HEK293 (cell line): ENCODE data around the gene SPRR2D.
A peak's percentile ranks its signal among the peaks of the same experiment; 100 is the strongest.

Experiments used
- CTCF ChIA-PET: fragments of 350-600 bp; formaldehyde crosslinking; extraction: SDS; loops from one replicate; lab custom pipeline; 2021; ENCODE audit warnings: antibody characterized with exemption; lab: Yijun Ruan, JAX
- POLR2A ChIA-PET: fragments of 300-600 bp; formaldehyde crosslinking; extraction: SDS; loops from one replicate; lab custom pipeline; 2020; ENCODE audit warnings: antibody characterized with exemption, inconsistent platforms; lab: Yijun Ruan, JAX
- H3K27ac ChIP-seq: fragments of 200-500 bp; sonication (Bioruptor generic); 2 replicates; pipeline ENCODE4 v1.5.1; 2014; ENCODE audit warnings: low read depth, low read length, control low read depth, inconsistent platforms; ENCODE audit errors: extremely low read depth
- H3K36me3 ChIP-seq, 2 experiments: fragments of 200-500 bp in 1 of 2; sonication (Bioruptor generic) in 1 of 2; 1 replicate in 1 of 2; 2 replicates in 1 of 2; pipeline ENCODE4 v1.5.1; 2014 to 2017; ENCODE audit warnings: inconsistent platforms in 2 of 2, low read length in 2 of 2; ENCODE audit not compliant: control insufficient read depth in 2 of 2, insufficient read depth in 1 of 2
- H3K4me1 ChIP-seq: fragments of 200-500 bp; sonication (Bioruptor generic); 2 replicates; pipeline ENCODE4 v1.5.1; 2014; ENCODE audit warnings: mild to moderate bottlenecking, low read length, inconsistent platforms; ENCODE audit not compliant: control insufficient read depth, insufficient read depth
- H3K4me3 ChIP-seq: 2 replicates; pipeline ENCODE4 v1.5.1; 2011; ENCODE audit warnings: low read depth, mild to moderate bottlenecking, control low read depth, low read length, moderate library complexity
- H3K9me3 ChIP-seq: fragments of 200-500 bp; sonication (Bioruptor generic); 2 replicates; pipeline ENCODE4 v1.5.1; 2014; ENCODE audit warnings: low read depth, low read length, inconsistent platforms; ENCODE audit not compliant: control insufficient read depth, insufficient read depth
- GLI2 ChIP-seq: fragments of 450-650 bp; formaldehyde crosslinking; IDR thresholded peaks from 2 replicates; pipeline ENCODE4; 2017; ENCODE audit warnings: missing biosample characterization, missing genetic modification characterization, low read depth, borderline replicate concordance
- KLF9 ChIP-seq: fragments of 450-650 bp; formaldehyde crosslinking; IDR thresholded peaks from 2 replicates; pipeline ENCODE4 v1.5.1; 2016; ENCODE audit warnings: missing biosample characterization, missing genetic modification characterization, low read depth
- REPIN1 ChIP-seq: fragments of 450-650 bp; formaldehyde crosslinking; IDR thresholded peaks from 2 replicates; pipeline ENCODE4 v1.5.1; 2017; ENCODE audit warnings: missing biosample characterization, missing genetic modification characterization, low read depth
- SCRT1 ChIP-seq: fragments of 450-650 bp; formaldehyde crosslinking; IDR thresholded peaks from 2 replicates; pipeline ENCODE4 v1.5.1; 2016; ENCODE audit warnings: missing biosample characterization, missing genetic modification characterization, borderline replicate concordance
- SCRT2 ChIP-seq: fragments of 450-650 bp; formaldehyde crosslinking; IDR thresholded peaks from 2 replicates; pipeline ENCODE4 v1.5.1; 2016; ENCODE audit warnings: missing biosample characterization, missing genetic modification characterization
- YY2 ChIP-seq: fragments of 450-650 bp; formaldehyde crosslinking; IDR thresholded peaks from 2 replicates; pipeline ENCODE4 v1.5.1; 2016; ENCODE audit warnings: missing biosample characterization, missing genetic modification characterization
- ZBTB21 ChIP-seq: fragments of 450-650 bp; formaldehyde crosslinking; IDR thresholded peaks from 2 replicates; pipeline ENCODE4 v1.5.1; 2017; ENCODE audit warnings: missing biosample characterization, missing genetic modification characterization
- ZFP41 ChIP-seq: fragments of 450-650 bp; formaldehyde crosslinking; IDR thresholded peaks from 2 replicates; pipeline ENCODE4 v1.5.1; 2016; ENCODE audit warnings: missing biosample characterization, missing genetic modification characterization, borderline replicate concordance
- ZNF10 ChIP-seq: fragments of 450-650 bp; formaldehyde crosslinking; IDR thresholded peaks from 2 replicates; pipeline ENCODE4 v1.5.1; 2017; ENCODE audit warnings: missing biosample characterization, missing genetic modification characterization
- ZNF530 ChIP-seq: fragments of 450-650 bp; formaldehyde crosslinking; IDR thresholded peaks from 2 replicates; pipeline ENCODE4 v1.5.1; 2016; ENCODE audit warnings: low read depth, missing biosample characterization, missing genetic modification characterization
- ZNF560 ChIP-seq: fragments of 450-650 bp; formaldehyde crosslinking; IDR thresholded peaks from 2 replicates; pipeline ENCODE4 v1.5.1; 2017; ENCODE audit warnings: missing biosample characterization, missing genetic modification characterization, borderline replicate concordance
- ZNF76 ChIP-seq: fragments of 450-650 bp; formaldehyde crosslinking; IDR thresholded peaks from 2 replicates; pipeline ENCODE4; 2016; ENCODE audit warnings: low read depth, missing biosample characterization, missing genetic modification characterization, borderline replicate concordance
- TF ChIP-seq, protein P1 (sequence below): fragments of 450-650 bp; formaldehyde crosslinking; IDR thresholded peaks from 2 replicates; pipeline ENCODE4 v1.5.1; 2017; ENCODE audit warnings: missing biosample characterization, mild to moderate bottlenecking, missing genetic modification characterization, moderate library complexity
- TF ChIP-seq, protein P2 (sequence below): fragments of 450-650 bp; formaldehyde crosslinking; conservative IDR thresholded peaks from 2 replicates; pipeline ENCODE4 v1.5.1; 2016; ENCODE audit warnings: low read depth, missing biosample characterization, missing genetic modification characterization
- TF ChIP-seq, protein P3 (sequence below): fragments of 450-650 bp; IDR thresholded peaks from 2 replicates; pipeline ENCODE4 v1.5.1; 2018; ENCODE audit warnings: missing biosample characterization, missing genetic modification characterization

Gene SPRR2D

DNA sequence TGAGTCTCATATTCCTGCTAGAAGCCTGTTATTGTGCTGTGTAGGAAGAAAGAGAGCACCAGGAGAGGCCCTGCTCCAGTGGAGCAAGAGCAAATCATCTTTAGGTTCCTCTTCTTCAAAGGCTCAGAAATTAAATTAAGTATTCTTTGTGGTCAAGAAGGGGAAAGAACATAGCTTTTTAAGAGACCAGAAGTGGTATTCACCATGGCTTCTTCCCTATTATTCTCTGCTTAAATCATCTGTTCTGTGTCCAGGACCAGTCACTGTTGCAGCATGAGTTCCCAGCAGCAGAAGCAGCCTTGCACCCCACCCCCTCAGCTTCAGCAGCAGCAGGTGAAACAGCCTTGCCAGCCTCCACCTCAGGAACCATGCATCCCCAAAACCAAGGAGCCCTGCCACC, 8.8 kb downstream of the SPRR2D start (continued):
- TF ChIP-seq, protein P1, sequence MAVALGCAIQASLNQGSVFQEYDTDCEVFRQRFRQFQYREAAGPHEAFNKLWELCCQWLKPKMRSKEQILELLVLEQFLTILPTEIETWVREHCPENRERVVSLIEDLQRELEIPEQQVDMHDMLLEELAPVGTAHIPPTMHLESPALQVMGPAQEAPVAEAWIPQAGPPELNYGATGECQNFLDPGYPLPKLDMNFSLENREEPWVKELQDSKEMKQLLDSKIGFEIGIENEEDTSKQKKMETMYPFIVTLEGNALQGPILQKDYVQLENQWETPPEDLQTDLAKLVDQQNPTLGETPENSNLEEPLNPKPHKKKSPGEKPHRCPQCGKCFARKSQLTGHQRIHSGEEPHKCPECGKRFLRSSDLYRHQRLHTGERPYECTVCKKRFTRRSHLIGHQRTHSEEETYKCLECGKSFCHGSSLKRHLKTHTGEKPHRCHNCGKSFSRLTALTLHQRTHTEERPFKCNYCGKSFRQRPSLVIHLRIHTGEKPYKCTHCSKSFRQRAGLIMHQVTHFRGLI (tag by site-specific recombination): no peak
- no peak for TF ChIP-seq YY2 (tag by site-specific recombination)
- no peak for TF ChIP-seq ZNF530 (tag by site-specific recombination)
- no peak for TF ChIP-seq ZBTB21 (tag by site-specific recombination)
- TF ChIP-seq, protein P2, sequence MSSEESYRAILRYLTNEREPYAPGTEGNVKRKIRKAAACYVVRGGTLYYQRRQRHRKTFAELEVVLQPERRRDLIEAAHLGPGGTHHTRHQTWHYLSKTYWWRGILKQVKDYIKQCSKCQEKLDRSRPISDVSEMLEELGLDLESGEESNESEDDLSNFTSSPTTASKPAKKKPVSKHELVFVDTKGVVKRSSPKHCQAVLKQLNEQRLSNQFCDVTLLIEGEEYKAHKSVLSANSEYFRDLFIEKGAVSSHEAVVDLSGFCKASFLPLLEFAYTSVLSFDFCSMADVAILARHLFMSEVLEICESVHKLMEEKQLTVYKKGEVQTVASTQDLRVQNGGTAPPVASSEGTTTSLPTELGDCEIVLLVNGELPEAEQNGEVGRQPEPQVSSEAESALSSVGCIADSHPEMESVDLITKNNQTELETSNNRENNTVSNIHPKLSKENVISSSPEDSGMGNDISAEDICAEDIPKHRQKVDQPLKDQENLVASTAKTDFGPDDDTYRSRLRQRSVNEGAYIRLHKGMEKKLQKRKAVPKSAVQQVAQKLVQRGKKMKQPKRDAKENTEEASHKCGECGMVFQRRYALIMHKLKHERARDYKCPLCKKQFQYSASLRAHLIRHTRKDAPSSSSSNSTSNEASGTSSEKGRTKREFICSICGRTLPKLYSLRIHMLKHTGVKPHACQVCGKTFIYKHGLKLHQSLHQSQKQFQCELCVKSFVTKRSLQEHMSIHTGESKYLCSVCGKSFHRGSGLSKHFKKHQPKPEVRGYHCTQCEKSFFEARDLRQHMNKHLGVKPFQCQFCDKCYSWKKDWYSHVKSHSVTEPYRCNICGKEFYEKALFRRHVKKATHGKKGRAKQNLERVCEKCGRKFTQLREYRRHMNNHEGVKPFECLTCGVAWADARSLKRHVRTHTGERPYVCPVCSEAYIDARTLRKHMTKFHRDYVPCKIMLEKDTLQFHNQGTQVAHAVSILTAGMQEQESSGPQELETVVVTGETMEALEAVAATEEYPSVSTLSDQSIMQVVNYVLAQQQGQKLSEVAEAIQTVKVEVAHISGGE: no peak

DNA sequence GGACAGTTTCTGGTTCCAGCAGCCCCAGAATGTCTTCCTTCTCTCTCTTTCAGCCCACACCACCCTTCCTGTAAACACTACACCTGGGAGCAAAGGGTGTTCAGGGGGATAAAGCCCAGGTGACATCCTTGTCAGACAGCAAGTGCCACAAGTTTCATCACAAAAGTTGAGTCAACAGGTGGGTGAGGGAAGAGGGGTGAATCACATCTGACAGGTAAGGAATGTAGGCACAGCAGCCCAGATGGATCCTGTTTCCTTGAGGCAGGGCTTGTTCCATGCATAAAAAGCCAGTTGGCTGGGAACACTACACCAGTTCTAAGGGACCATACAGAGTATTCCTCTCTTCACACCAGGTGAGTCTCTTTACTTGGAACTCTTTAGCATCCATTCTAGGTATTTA, 10.0 kb downstream of the SPRR2D start, which contains the start of gene SPRR1B:
Gene SPRR1B, plus strand, starts transcription at position 309 of the 400 bp plus-strand sequence. CDS start 1,143 bp downstream, outside the sequence.
- POLR2A ChIA-PET: no interaction called here

DNA sequence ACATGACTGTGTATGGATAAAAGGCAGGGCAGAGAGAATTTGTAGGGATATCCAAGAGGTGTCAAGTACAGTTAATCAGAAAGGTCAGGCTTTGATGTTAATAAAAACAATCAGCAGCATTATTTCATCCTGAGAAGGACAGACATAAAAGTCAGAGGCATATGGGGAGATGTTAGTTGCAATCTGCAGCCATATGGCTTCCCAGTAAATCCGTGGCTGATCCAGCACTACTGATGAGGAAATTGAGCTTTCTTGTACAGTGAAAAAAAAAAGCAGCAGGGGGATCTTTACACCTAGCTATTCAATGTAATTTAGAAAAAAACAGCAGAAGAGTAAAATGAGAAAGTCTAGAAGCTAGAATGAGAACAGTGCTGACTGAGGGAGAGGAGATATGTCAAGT, 12.2 kb downstream of the SPRR2D start:
- ChIA-PET CTCF (no interaction called here), POLR2A (no interaction called here)
- Histone ChIP-seq H3K36me3 (no peaks in the 10 kb centered on the region), H3K9me3 (no peaks in the 10 kb centered on the region), H3K27ac (no peak overlapping the region), H3K4me1 (no peaks in the 10 kb centered on the region), H3K4me3 (no peak overlapping the region)
- TF ChIP-seq GLI2 (tag by site-specific recombination) (no peak), ZNF560 (tag by site-specific recombination) (no peak), KLF9 (no peak)
- TF ChIP-seq, all 188 proteins: peak for 0

More for the DNA sequence above, 10.0 kb downstream of the SPRR2D start, which contains the start of gene SPRR1B:
- no peaks in the 10 kb centered on the region for H3K36me3 ChIP-seq
- H3K9me3 ChIP-seq: no peaks in the 10 kb centered on the region
- no peaks in the 10 kb centered on the region for H3K4me1 ChIP-seq
- CTCF ChIA-PET: interaction anchor here (1.4 kb wide), 1 partner anchor 162 kb away, joined by 3 read pairs; no protein-coding TSS in a partner anchor
- TF ChIP-seq SCRT1 (tag by site-specific recombination) (peak; percentile 46; the same call in 1 of the 2 replicates), SCRT2 (tag by site-specific recombination) (peak; percentile 71), ZNF76 (tag by site-specific recombination) (no peak)
- no peak within 1 kb of the TSS for H3K27ac ChIP-seq
- no peak within 1 kb of the TSS for H3K4me3 ChIP-seq

DNA sequence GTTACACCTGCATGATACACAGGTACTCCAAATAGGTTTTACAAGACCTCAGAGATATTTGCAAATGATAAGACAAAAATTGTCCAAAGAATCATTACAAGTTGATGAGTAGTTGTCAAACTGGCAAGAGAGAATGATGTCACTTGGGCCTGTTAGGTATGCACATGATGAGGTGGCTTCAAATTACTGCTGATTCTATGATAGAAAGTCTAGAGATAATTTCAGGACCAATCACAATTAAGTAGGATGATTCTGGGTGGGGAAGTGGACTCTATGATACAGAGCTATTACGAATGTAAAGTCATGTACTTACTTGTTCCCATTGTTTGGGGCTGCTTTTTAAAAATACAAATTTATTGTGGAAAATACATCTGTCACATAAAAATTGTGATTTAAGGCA, 15.1 kb downstream of the SPRR2D start:
- Histone ChIP-seq H3K27ac (no peak overlapping the region), H3K4me3 (no peak overlapping the region), H3K4me1 (no peaks in the 10 kb centered on the region), H3K36me3 (no peaks in the 10 kb centered on the region), H3K9me3 (no peaks in the 10 kb centered on the region)
- ChIA-PET CTCF (no interaction called here), POLR2A (no interaction called here)
- TF ChIP-seq, protein P3, sequence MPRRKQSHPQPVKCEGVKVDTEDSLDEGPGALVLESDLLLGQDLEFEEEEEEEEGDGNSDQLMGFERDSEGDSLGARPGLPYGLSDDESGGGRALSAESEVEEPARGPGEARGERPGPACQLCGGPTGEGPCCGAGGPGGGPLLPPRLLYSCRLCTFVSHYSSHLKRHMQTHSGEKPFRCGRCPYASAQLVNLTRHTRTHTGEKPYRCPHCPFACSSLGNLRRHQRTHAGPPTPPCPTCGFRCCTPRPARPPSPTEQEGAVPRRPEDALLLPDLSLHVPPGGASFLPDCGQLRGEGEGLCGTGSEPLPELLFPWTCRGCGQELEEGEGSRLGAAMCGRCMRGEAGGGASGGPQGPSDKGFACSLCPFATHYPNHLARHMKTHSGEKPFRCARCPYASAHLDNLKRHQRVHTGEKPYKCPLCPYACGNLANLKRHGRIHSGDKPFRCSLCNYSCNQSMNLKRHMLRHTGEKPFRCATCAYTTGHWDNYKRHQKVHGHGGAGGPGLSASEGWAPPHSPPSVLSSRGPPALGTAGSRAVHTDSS (tag by site-specific recombination): no peak
- TF ChIP-seq REPIN1 (no peak), ZFP41 (tag by site-specific recombination) (no peak), ZNF10 (tag by site-specific recombination) (no peak)
